ENCODE data around the gene RSPH3.
"Not testable (repeated sequence)": the region's sequence is repeated elsewhere in the genome, so short reads cannot be mapped to it uniquely, and the experiment has no call there.

The RSPH3 gene

GRCh38 chr6:158972241-158973233 lies 27.5 kb downstream of the RSPH3 start:
- no peak for TF ChIP-seq ZNF274 (IDR thresholded peaks at IDR 0.05; ENCODE audit: low read depth, low read length)

GRCh38 chr6:158970640-158971275 lies 29.2 kb downstream of the RSPH3 start:
- TF ChIP-seq ZNF274 (IDR thresholded peaks at IDR 0.05; ENCODE audit: low read depth, low read length): no peak
- no peak overlapping the region for H3K4me3 ChIP-seq (ENCODE audit: low read length)

More at GRCh38 chr6:158972241-158973233, 27.5 kb downstream of the RSPH3 start:
- no peak overlapping the region for H3K4me3 ChIP-seq (ENCODE audit: low read length)

GRCh38 chr6:158969148-158969547 lies 30.9 kb downstream of the RSPH3 start:
- TF ChIP-seq ZNF274 (IDR thresholded peaks at IDR 0.05; ENCODE audit: low read depth, low read length): no peak
- H3K4me3 ChIP-seq (ENCODE audit: low read length): no peak overlapping the region

GRCh38 chr6:158963020-158963808 lies 36.8 kb downstream of the RSPH3 start:
- TF ChIP-seq ZNF274 (IDR thresholded peaks at IDR 0.05; ENCODE audit: low read depth, low read length): no peak
- no peak overlapping the region for H3K4me3 ChIP-seq (ENCODE audit: low read length)

- H3K4me3 ChIP-seq (ENCODE audit: low read length): no peak overlapping the region
- TF ChIP-seq ZNF274 (IDR thresholded peaks at IDR 0.05; ENCODE audit: low read depth, low read length): no peak
Observed at GRCh38 chr6:158962371-158962770, 37.6 kb downstream of the RSPH3 start.

GRCh38 chr6:158960026-158960425 lies 40.0 kb downstream of the RSPH3 start:
- no peak overlapping the region for H3K4me3 ChIP-seq (ENCODE audit: low read length)
- no peak for TF ChIP-seq ZNF274 (IDR thresholded peaks at IDR 0.05; ENCODE audit: low read depth, low read length)

GRCh38 chr6:158959552-158959951 lies 40.5 kb downstream of the RSPH3 start:
- H3K4me3 ChIP-seq (ENCODE audit: low read length): no peak overlapping the region
- no peak for TF ChIP-seq ZNF274 (IDR thresholded peaks at IDR 0.05; ENCODE audit: low read depth, low read length)

GRCh38 chr6:158958504-158959386 lies 41.3 kb downstream of the RSPH3 start:
- H3K4me3 ChIP-seq (ENCODE audit: low read length): no peak overlapping the region

GRCh38 chr6:158955255-158955654 lies 44.7 kb downstream of the RSPH3 start:
- no peak overlapping the region for H3K4me3 ChIP-seq (ENCODE audit: low read length)
- TF ChIP-seq ZNF274 (IDR thresholded peaks at IDR 0.05; ENCODE audit: low read depth, low read length): no peak

More at GRCh38 chr6:158958504-158959386, 41.3 kb downstream of the RSPH3 start:
- no peak for TF ChIP-seq ZNF274 (IDR thresholded peaks at IDR 0.05; ENCODE audit: low read depth, low read length)

GRCh38 chr6:158954753-158955152 lies 45.2 kb downstream of the RSPH3 start:
- H3K4me3 ChIP-seq (ENCODE audit: low read length): no peak overlapping the region
- no peak for TF ChIP-seq ZNF274 (IDR thresholded peaks at IDR 0.05; ENCODE audit: low read depth, low read length)

- not testable (repeated sequence) for H3K4me3 ChIP-seq (ENCODE audit: low read length)
Observed at GRCh38 chr6:158952011-158952410, 48.0 kb downstream of the RSPH3 start.

- H3K4me3 ChIP-seq (ENCODE audit: low read length): not testable (repeated sequence)
Observed at GRCh38 chr6:158951565-158951964, 48.4 kb downstream of the RSPH3 start.

- no peak for TF ChIP-seq ZNF274 (IDR thresholded peaks at IDR 0.05; ENCODE audit: low read depth, low read length)
- H3K4me3 ChIP-seq (ENCODE audit: low read length): no peak overlapping the region
Observed at GRCh38 chr6:158947284-158947683, 52.7 kb downstream of the RSPH3 start.
